GM23338 (cell line): ENCODE data around the gene PCTP. TPM values are rescaled to one million over a fixed set of nuclear protein-coding genes. Genes with fewer than 3 reads are reported as not detected.

Experiments
- ATAC-seq: fragments of 200-7000 bp; cut with Tn5 transposase; 3 replicates; pipeline ENCODE4 v1.9.1; 2020
- DNase-seq: peaks from one replicate; pipeline ENCODE4 v3.0.0-alpha.2; 2015; ENCODE audit warnings: low spot score
- H2AFZ ChIP-seq: fragments of 200-600 bp; sonication (generic); 2 replicates; pipeline ENCODE4 v1.8.0; 2016; ENCODE audit warnings: antibody characterized with exemption, mild to moderate bottlenecking, moderate library complexity
- H3F3A ChIP-seq: fragments of 200-600 bp; sonication (generic); replicated peaks from 2 replicates; pipeline ENCODE4 v1.8.0; 2017; ENCODE audit warnings: antibody characterized with exemption, mixed run types, low read depth
- H3K27ac ChIP-seq: fragments of 200-600 bp; sonication (generic); 2 replicates; pipeline ENCODE4 v1.6.1; 2016; ENCODE audit warnings: low read depth
- H3K27me3 ChIP-seq: fragments of 200-600 bp; sonication (generic); 2 replicates; pipeline ENCODE4 v1.8.0; 2016; ENCODE audit warnings: mild to moderate bottlenecking, mixed run types, moderate library complexity; ENCODE audit not compliant: insufficient read depth
- H3K36me3 ChIP-seq: fragments of 200-600 bp; sonication (generic); 2 replicates; pipeline ENCODE4 v1.8.0; 2016; ENCODE audit warnings: mild to moderate bottlenecking; ENCODE audit not compliant: insufficient read depth
- H3K4me1 ChIP-seq: fragments of 200-600 bp; sonication (generic); 2 replicates; pipeline ENCODE4 v1.8.0; 2016; ENCODE audit warnings: mild to moderate bottlenecking, moderate library complexity; ENCODE audit not compliant: insufficient read depth
- H3K4me2 ChIP-seq: fragments of 200-600 bp; sonication (generic); 2 replicates; pipeline ENCODE4 v1.7.1; 2017; ENCODE audit warnings: mixed run types
- H3K4me3 ChIP-seq: fragments of 200-600 bp; sonication (generic); 2 replicates; pipeline ENCODE4 v1.6.1; 2016; ENCODE audit warnings: mixed run types
- H3K79me2 ChIP-seq: fragments of 200-600 bp; sonication (generic); replicated peaks from 2 replicates; pipeline ENCODE4 v1.8.0; 2017; ENCODE audit warnings: mild to moderate bottlenecking; ENCODE audit not compliant: insufficient read depth
- H3K9me2 ChIP-seq: fragments of 200-600 bp; sonication (generic); 2 replicates; pipeline ENCODE4 v1.8.0; 2017; ENCODE audit not compliant: insufficient read depth
- H4K20me1 ChIP-seq: fragments of 200-600 bp; sonication (generic); replicated peaks from 2 replicates; pipeline ENCODE4 v1.8.0; 2017; ENCODE audit warnings: mild to moderate bottlenecking; ENCODE audit not compliant: insufficient read depth
- H3K27ac Mint-ChIP-seq: 2 replicates; pipeline ENCODE4 v1.8.0; 2020; ENCODE audit warnings: inconsistent platforms, mild to moderate bottlenecking, moderate library complexity, mixed read lengths
- H3K27me3 Mint-ChIP-seq: 3 replicates; pipeline ENCODE4 v1.8.0; 2022; ENCODE audit warnings: low read depth, mild to moderate bottlenecking, moderate library complexity, mixed read lengths, inconsistent platforms; ENCODE audit not compliant: insufficient read depth, poor library complexity
- H3K36me3 Mint-ChIP-seq: 3 replicates; pipeline ENCODE4 v1.8.0; 2021; ENCODE audit warnings: low read depth, mild to moderate bottlenecking, inconsistent platforms, moderate library complexity, mixed read lengths
- H3K4me1 Mint-ChIP-seq: 3 replicates; pipeline ENCODE4 v1.8.0; 2020; ENCODE audit warnings: mild to moderate bottlenecking, inconsistent platforms, mixed read lengths
- H3K4me3 Mint-ChIP-seq: 3 replicates; pipeline ENCODE4 v1.8.0; 2021; ENCODE audit warnings: moderate library complexity, mild to moderate bottlenecking, inconsistent platforms, mixed read lengths
- H3K9me3 Mint-ChIP-seq: 3 replicates; pipeline ENCODE4 v1.8.0; 2020; ENCODE audit warnings: moderate library complexity, mild to moderate bottlenecking, inconsistent platforms, mixed read lengths
- CREB1 ChIP-seq: fragments of 250-450 bp; sonication (Bioruptor Pico); IDR thresholded peaks from 2 replicates; pipeline ENCODE4 v1.5.0; 2020; ENCODE audit warnings: low read depth, mild to moderate bottlenecking, moderate library complexity
- EZH2 ChIP-seq: fragments of 200-600 bp; sonication (generic); IDR thresholded peaks from one replicate; pipeline ENCODE4 v1.8.0; 2017; ENCODE audit warnings: antibody characterized with exemption, mild to moderate bottlenecking, low read depth; ENCODE audit not compliant: unreplicated experiment
- EZH2phosphoT487 ChIP-seq: fragments of 200-600 bp; sonication (generic); IDR thresholded peaks from one replicate; pipeline ENCODE4 v1.8.1; 2018; ENCODE audit warnings: antibody characterized with exemption; ENCODE audit not compliant: unreplicated experiment
- JUNB ChIP-seq: IDR thresholded peaks from one replicate; pipeline ENCODE4 v1.6.1; 2016; ENCODE audit warnings: antibody characterized with exemption; ENCODE audit not compliant: unreplicated experiment
- NANOG ChIP-seq: IDR thresholded peaks from 2 replicates; pipeline ENCODE4 v1.6.1; 2016; ENCODE audit warnings: antibody characterized with exemption, borderline replicate concordance
- POLR2AphosphoS5 ChIP-seq: IDR thresholded peaks from 2 replicates; pipeline ENCODE4 v1.6.1; 2016; ENCODE audit warnings: antibody characterized with exemption, low read depth
- STAT1 ChIP-seq: IDR thresholded peaks from one replicate; pipeline ENCODE4 v1.6.1; 2016; ENCODE audit warnings: antibody characterized with exemption; ENCODE audit not compliant: unreplicated experiment
- ZNF114 ChIP-seq: fragments of 250-450 bp; sonication (Bioruptor Pico); IDR thresholded peaks from 2 replicates; pipeline ENCODE4 v1.5.0; 2020; ENCODE audit warnings: mild to moderate bottlenecking, moderate library complexity
- ZNF331 ChIP-seq: fragments of 250-450 bp; sonication (Bioruptor Pico); IDR thresholded peaks from 2 replicates; pipeline ENCODE4 v1.5.0; 2020; ENCODE audit warnings: low read depth, mild to moderate bottlenecking, moderate library complexity
- ZNF462 ChIP-seq: fragments of 250-450 bp; sonication (Bioruptor Pico); IDR thresholded peaks from 2 replicates; pipeline ENCODE4 v1.5.0; 2020; ENCODE audit warnings: mild to moderate bottlenecking, moderate library complexity
- polyA plus RNA-seq: library from polyadenylated mRNA; unstranded; fragments of >200 nt; fragmentation: Nextera tagmentation; extraction: Ambion mirVana; gene quantifications from 2 replicates; pipeline ENCODE4 v1.2.1, GENCODE V29; 2016
- total RNA-seq: library from RNA; depleted of rRNA; stranded (reverse); fragments of >200 nt; shearing (Covaris generic); gene quantifications from 2 replicates; pipeline ENCODE4 v1.2.3, GENCODE V29; 2014
- TF ChIP-seq, protein P1 (sequence below), 2 experiments: fragments of 200-600 bp in 1 of 2; sonication (generic) in 1 of 2; conservative IDR thresholded peaks; 2 replicates each; pipeline versions ENCODE4 v1.5.1 to v1.6.1; 2016 to 2017; ENCODE audit warnings: antibody characterized with exemption in 2 of 2, low read depth in 2 of 2, mild to moderate bottlenecking in 2 of 2, moderate library complexity in 1 of 2
- TF ChIP-seq, protein P2 (sequence below): IDR thresholded peaks from 2 replicates; pipeline ENCODE4 v1.6.1; 2016; ENCODE audit warnings: antibody characterized with exemption
- TF ChIP-seq, protein P3 (sequence below): IDR thresholded peaks from one replicate; pipeline ENCODE4 v1.6.1; 2018; ENCODE audit warnings: antibody characterized with exemption; ENCODE audit not compliant: unreplicated experiment

Gene PCTP
- total and polyA plus RNA-seq, 2 experiments from 2014 or later = 6.4 to 12.3 TPM

- Histone ChIP-seq H3K27me3 (no peaks in the 10 kb centered on the region), H3K79me2 (no peaks in the 10 kb centered on the region), H3K27ac (no peak overlapping the region), H3K4me2 (no peak overlapping the region), H3K4me3 (no peak overlapping the region), H3K9me2 (no peaks in the 10 kb centered on the region), H3K36me3 (no peaks in the 10 kb centered on the region), H3K4me1 (no peaks in the 10 kb centered on the region), H3F3A (no peaks in the 10 kb centered on the region), H4K20me1 (no peaks in the 10 kb centered on the region), H2AFZ (no peak overlapping the region)
- ATAC-seq (no peak), DNase-seq (no peak)
- no peak for TF ChIP-seq ZNF114 (CRISPR knock-in tag)
- TF ChIP-seq, protein P1, sequence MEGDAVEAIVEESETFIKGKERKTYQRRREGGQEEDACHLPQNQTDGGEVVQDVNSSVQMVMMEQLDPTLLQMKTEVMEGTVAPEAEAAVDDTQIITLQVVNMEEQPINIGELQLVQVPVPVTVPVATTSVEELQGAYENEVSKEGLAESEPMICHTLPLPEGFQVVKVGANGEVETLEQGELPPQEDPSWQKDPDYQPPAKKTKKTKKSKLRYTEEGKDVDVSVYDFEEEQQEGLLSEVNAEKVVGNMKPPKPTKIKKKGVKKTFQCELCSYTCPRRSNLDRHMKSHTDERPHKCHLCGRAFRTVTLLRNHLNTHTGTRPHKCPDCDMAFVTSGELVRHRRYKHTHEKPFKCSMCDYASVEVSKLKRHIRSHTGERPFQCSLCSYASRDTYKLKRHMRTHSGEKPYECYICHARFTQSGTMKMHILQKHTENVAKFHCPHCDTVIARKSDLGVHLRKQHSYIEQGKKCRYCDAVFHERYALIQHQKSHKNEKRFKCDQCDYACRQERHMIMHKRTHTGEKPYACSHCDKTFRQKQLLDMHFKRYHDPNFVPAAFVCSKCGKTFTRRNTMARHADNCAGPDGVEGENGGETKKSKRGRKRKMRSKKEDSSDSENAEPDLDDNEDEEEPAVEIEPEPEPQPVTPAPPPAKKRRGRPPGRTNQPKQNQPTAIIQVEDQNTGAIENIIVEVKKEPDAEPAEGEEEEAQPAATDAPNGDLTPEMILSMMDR (conservative IDR thresholded peaks at IDR 0.05; ENCODE audit: low read depth in 2 of 2) = no peak
- no peak for TF ChIP-seq ZNF331 (CRISPR knock-in tag)
- TF ChIP-seq ZNF462 (CRISPR knock-in tag) = no peak
- TF ChIP-seq EZH2phosphoT487 = no peak
- TF ChIP-seq, protein P2, sequence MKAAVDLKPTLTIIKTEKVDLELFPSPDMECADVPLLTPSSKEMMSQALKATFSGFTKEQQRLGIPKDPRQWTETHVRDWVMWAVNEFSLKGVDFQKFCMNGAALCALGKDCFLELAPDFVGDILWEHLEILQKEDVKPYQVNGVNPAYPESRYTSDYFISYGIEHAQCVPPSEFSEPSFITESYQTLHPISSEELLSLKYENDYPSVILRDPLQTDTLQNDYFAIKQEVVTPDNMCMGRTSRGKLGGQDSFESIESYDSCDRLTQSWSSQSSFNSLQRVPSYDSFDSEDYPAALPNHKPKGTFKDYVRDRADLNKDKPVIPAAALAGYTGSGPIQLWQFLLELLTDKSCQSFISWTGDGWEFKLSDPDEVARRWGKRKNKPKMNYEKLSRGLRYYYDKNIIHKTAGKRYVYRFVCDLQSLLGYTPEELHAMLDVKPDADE = no peak
- no peak for TF ChIP-seq STAT1
- TF ChIP-seq, protein P3, sequence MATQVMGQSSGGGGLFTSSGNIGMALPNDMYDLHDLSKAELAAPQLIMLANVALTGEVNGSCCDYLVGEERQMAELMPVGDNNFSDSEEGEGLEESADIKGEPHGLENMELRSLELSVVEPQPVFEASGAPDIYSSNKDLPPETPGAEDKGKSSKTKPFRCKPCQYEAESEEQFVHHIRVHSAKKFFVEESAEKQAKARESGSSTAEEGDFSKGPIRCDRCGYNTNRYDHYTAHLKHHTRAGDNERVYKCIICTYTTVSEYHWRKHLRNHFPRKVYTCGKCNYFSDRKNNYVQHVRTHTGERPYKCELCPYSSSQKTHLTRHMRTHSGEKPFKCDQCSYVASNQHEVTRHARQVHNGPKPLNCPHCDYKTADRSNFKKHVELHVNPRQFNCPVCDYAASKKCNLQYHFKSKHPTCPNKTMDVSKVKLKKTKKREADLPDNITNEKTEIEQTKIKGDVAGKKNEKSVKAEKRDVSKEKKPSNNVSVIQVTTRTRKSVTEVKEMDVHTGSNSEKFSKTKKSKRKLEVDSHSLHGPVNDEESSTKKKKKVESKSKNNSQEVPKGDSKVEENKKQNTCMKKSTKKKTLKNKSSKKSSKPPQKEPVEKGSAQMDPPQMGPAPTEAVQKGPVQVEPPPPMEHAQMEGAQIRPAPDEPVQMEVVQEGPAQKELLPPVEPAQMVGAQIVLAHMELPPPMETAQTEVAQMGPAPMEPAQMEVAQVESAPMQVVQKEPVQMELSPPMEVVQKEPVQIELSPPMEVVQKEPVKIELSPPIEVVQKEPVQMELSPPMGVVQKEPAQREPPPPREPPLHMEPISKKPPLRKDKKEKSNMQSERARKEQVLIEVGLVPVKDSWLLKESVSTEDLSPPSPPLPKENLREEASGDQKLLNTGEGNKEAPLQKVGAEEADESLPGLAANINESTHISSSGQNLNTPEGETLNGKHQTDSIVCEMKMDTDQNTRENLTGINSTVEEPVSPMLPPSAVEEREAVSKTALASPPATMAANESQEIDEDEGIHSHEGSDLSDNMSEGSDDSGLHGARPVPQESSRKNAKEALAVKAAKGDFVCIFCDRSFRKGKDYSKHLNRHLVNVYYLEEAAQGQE = no peak
- no peak for TF ChIP-seq CREB1 (CRISPR knock-in tag)
- no peak for TF ChIP-seq NANOG
- no peak for TF ChIP-seq POLR2AphosphoS5
- TF ChIP-seq EZH2 = no peak
- no peak for TF ChIP-seq JUNB
- Mint-ChIP-seq H3K9me3 (no peaks in the 10 kb centered on the region), H3K36me3 (no peaks in the 10 kb centered on the region), H3K4me3 (no peak overlapping the region), H3K27ac (no peak overlapping the region), H3K4me1 (no peaks in the 10 kb centered on the region), H3K27me3 (no peaks in the 10 kb centered on the region)
Observed at GRCh38 chr17:55741356-55741700, 9.5 kb upstream of the PCTP start.
